HG03025 (cell line): ENCODE data around the gene ERAS.
"Not testable (repeated sequence)": the region's sequence is repeated elsewhere in the genome, so short reads cannot be mapped to it uniquely, and the experiment has no call there.

Experiments
- ATAC-seq: cut with Tn5 transposase; IDR thresholded peaks from one replicate; pipeline ENCODE4 v1.9.1; 2021; ENCODE audit warnings: mild to moderate bottlenecking, moderate library complexity; ENCODE audit not compliant: unreplicated experiment, low FRiP score

The ERAS gene

DNA sequence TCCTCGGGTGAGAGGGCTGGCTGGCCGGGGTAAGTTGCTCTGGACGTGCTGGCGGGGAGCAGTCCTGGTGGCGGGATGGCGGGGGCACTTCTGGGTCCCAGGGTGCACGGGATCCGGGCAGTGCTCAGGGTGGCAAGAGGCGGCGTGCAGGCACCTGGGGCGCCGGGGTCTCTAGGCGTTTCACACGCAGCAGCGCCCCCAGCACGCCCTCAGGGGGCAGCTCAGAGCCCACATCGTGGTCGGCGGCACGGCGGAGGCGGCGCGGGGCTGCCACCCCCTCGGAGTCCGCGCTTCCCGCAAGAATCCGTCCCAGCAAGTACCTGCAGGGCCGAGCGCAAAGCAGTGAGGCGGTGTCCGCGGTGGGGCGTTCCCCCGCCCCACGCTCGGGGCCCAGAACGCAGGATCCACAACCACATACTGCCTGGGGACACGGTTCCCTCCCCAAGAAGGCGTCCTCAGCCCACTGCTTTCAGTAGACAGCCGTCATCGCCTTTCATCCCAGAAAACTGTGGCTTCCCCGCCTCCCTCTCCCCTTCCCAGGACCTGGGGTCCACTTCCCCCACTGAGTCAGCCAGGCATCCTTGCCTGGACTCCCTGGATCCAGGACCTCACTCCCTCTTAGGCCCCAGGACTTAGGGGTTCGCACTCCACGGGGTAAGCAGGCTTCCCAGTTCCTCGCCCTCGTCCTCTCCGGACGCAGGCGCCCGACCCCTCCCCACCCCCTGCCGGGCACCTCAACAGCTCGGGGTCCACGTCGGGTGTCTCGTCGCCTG lies 5.0 kb downstream of the ERAS start:
- no peak for ATAC-seq

DNA sequence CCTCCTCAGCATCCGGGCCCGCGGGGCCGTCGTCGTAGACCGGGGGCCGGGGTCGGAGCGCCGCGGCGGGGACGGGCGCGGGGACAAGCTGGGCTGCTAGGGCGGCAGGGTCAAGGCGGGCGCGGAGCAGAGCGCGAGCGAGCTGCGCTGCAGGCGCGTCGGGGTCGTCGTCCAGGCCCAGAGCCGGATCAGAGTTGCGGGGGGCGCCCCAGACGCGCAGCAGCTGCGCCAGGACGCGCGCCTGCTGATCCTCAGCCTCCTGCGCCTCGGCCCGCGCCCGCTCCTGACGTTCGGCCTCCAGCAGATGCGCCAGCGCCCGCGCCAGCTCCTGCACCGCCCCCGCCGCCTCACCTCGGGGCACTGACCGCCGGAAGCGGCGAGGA lies 5.6 kb downstream of the ERAS start:
- no peak for ATAC-seq

DNA sequence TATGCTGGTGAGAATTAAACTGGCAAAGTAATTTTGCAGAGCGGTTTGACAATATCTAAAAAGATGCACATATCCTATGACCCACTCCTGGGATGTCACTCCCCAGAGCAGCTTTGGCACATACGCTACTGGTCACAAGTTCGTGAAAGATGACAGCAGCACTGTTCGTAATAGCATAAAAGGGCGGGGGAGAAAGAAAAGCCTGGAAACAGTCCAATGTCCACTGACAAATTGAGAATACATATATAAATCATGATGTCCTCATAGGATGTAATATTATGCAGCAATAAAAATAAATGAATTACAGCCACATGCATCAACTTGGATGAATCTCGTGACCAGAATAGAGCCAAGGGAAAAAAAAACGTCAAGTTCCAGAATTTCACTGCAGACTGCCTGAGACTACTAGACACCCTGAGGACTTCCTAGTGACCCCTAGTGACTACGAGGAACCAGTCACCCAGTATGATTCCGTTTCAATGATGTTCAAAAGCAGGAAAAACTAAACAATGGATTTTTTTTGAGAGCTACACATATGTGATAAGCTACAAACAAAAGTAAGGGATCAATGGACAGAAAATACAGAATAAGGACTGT lies 7.3 kb downstream of the ERAS start:
- ATAC-seq: no peak

DNA sequence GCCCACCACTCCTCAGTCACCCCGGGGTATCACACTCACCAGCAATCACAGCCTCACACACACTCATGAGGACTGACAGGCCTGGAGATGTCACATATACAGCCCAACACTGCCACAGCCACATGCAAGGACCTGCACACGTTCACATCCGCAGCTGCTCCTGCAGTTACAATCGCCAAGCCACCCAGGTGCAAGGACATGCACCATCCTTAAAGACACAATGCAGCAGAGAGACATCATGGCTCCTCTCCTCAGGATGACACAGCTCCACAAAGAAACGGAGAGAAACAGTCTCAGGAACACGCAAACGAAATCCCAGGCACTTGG lies 8.0 kb downstream of the ERAS start:
- no peak for ATAC-seq

DNA sequence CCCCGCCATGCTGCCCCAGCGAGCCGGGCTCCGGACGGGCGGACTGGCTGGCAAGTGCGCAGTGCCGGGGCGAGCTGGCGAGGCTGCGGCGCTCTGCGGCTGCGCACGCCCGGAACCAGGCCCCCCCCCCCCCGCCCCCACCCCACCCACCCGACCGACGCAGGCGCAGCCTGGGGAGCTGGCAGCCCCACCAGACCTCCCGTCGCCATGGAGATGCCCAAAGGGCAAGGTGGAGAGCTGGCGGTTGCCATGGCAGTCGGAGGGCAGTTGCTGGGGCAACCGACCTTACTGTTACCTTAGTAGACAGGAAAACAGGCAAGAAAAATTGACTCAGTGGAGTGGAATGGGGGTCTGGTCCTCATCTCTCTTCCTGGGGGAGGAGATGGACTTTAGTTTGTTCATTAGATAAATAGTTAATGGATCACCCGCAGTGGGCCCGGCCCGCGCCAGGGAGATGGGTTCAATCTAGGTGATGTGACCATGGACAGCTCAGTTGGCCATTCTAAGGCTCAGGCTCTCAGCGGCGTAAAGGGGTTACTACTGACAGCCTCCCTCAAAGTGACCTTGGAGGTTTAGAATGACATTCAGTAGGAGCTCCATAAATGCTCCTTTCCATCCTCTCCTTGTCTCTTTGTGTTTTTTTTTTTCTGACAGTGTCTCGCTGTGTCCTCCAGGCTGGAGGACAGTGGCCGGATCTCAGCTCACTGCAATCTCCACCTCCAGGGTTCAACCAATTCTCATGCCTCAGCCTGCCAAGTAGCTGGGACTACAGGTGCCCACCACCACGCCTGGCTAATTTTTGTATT lies 9.4 kb downstream of the ERAS start, which contains the start of gene PCSK1N:
Gene PCSK1N, minus strand, starts transcription at position 87 of the 806 bp plus-strand sequence. Its CDS starts 78 bp downstream, at position 9.
- ATAC-seq: no peak

DNA sequence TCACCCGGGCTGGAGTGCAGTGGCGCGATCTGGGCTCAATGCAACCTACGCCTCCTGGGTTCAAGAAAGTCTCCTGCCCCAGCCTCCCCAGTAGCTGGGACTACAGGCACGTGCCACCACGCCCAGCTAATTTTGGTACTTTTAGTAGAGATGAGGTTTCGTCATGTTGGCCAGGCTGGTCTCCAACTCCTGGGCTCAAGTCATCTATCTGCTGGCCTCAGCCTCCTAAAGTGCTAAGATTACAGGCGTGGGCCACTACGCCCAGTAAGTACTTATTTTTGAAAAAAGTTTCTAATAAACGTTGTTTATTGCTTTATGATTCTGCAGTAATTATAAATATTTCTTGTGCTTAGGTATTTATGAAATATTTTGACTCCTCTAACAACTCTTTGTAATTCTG lies 13.4 kb downstream of the ERAS start:
- no peak for ATAC-seq

DNA sequence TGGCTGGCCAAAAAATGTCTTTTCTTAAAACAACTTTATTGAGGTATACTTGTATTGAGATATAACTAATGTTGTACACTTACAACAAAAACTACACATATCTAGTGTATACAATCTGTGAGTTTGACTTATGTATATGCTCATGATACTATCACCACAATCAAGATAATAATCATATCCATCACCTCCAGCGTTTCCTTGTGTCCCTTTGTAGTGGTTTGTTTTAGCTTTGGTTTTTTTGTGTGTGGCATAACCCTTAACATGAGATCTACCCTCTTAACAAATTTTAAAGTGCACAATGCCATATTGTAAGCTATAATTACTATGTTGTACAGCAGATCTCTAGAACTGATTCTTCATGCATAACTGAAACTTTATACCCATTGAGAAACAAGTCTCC lies 22.5 kb downstream of the ERAS start:
- no peak for ATAC-seq

DNA sequence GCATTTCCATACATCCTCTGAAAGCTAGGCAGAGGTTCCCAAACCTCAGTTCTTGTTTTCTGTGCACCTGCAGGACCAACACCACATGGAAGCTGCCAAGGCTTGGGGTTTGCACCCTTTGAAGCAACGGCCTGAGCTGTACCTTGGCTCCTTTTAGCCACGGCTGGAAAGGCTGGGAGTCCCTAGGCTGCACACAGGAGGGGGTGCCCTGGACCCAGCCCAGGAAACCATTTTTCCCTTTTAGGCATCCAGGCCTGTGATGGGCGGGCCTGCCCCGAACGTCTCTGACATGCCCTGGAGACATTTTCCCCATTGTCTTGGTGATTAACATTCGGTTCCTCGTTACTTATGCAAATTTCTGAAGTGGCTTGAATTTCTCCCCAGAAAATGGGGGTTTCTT lies 26.5 kb downstream of the ERAS start:
- no peak for ATAC-seq

DNA sequence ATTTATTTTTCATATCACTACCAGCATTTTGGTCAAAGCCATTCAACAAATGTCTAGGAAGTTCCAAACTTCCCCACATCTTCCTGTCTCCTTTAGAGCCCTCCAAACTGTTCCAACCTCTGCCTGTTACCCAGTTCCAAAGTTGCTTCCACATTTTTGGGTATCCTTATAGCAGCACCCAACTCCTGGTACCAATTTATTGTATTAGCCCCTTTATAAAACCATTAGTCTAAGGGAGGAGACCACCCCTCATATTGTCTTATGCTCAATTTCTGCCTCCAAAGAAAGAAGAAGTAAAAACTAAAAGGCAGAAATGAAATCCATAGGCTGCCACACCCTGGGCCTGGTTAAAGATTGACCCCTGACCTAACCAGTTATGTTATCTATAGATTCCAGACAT lies 27.2 kb downstream of the ERAS start:
- ATAC-seq: not testable (repeated sequence)

DNA sequence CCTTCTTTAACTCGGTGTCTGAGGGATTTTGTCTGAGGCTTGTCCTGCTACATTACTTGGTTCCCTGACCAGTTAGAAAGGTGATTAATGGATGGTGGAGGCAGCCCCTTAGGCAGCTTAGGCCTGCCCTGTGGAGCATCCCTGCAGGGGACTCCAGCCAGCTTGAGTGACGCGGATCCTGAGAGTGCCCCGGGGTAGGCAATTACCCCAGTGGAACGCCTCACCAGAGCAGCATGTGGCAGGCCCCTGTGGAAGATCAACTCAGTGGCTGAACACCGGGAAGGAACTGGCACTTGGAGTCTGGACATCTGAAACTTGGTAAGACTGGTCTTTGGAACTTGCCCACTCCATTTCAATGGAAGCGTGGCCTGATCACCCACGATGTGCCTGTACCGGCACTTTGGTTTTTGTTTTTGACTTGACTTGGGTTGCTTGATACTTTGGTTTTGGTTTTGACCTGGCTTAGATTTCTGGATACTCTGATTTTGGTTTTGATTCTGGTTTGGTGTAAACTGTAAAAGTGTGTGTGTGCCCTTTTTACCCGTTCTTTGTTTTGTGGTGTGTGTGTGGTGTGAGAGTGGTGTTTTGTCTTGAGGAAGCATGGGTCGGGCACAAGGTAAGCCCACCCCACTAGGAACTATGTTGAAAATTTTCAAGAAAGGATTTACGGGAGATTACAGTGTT lies 27.9 kb downstream of the ERAS start:
- not testable (repeated sequence) for ATAC-seq

DNA sequence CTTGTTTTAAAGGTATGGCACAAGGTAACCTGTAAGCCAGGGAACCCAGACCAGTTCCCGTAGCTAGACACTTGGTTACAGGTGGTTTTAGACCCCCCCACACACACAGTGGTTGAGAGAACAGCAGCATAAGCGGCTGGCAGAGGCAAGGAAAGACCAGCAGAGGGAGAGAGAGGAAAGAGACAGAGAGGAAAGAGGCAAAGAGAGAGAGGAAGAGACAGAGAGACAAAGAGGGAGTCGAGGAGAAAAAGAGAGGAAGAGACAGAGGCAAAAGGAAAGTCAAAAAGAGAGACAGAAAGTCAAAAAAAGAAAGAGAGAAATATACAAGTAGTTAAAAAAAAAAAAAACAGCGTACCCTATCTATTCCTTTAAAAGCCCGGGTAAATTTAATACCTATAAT lies 28.6 kb downstream of the ERAS start:
- ATAC-seq: no peak

DNA sequence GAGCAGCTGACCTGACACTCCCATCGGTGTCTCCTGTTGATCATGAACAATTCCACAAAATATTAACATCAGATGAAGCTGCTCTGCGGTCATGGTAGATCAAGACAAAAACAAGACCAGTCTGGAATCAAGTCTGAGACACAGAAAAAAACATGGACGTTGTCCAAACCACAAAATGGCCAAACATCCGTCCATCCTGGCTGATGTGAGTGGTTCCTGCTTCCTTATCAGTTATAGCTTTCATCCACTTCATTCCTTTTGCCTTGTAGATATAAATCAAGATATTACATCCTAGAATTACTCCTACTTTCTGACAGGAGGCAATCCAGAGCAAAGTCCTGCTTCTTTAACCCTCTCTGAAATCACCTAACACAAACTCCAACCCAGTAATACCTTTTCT lies 37.9 kb downstream of the ERAS start:
- ATAC-seq: no peak

DNA sequence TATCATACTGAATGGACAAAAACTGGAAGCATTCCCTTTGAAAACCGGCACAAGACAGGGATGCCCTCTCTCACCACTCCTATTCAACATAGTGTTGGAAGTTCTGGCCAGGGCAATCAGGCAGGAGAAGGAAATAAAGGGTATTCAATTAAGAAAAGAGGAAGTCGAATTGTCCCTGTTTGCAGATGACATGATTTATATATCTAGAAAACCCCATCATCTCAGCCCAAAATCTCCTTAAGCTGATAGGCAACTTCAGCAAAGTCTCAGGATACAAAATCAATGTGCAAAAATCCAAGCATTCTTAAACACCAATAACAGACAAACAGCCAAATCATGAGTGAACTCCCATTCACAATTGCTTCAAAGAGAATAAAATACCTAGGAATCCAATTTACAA lies 45.7 kb downstream of the ERAS start:
- not testable (repeated sequence) for ATAC-seq

DNA sequence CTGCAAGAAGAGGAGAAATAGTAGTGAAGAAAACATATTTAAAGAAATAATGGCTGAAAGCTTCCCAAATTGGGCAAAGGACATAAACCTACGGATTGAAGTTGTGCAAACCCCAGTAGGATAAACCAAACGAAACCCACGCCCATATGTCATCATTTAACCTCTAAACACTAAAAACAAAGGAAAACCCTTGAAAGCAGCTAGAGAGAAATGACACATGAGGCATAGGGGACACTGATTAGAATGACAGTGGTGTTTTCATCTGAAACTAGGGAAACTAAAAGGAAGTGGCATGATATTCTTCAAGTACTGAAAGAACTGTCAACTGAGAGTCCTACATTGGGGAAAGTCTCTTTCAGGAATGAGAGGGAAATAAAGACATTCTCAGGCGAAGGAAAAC lies 50.6 kb downstream of the ERAS start:
- ATAC-seq: not testable (repeated sequence)
